HFFc6 (cell line): ENCODE results near the gene SCYGR5. TPM values are rescaled to one million over a fixed set of nuclear protein-coding genes. Genes with fewer than 3 reads are reported as not detected.

ENCODE experiments used
- DNase-seq: peaks from one replicate; pipeline ENCODE4 v3.0.0-alpha.2; 2018
- H3K27ac Mint-ChIP-seq: 2 replicates; pipeline ENCODE4 v1.8.0; 2020; ENCODE audit warnings: mild to moderate bottlenecking, mixed read lengths
- H3K27me3 Mint-ChIP-seq: 2 replicates; pipeline ENCODE4 v1.8.0; 2021; ENCODE audit warnings: mild to moderate bottlenecking, moderate library complexity, mixed read lengths; ENCODE audit not compliant: insufficient read depth
- H3K36me3 Mint-ChIP-seq: 2 replicates; pipeline ENCODE4 v1.8.0; 2021; ENCODE audit warnings: low read depth, mixed read lengths
- H3K4me1 Mint-ChIP-seq: 2 replicates; pipeline ENCODE4 v1.8.0; 2020; ENCODE audit warnings: low read depth, mixed read lengths
- H3K4me3 Mint-ChIP-seq: 2 replicates; pipeline ENCODE4 v1.8.0; 2020; ENCODE audit warnings: mild to moderate bottlenecking, moderate library complexity, mixed read lengths
- H3K9me3 Mint-ChIP-seq: 2 replicates; pipeline ENCODE4 v1.8.0; 2020; ENCODE audit warnings: mild to moderate bottlenecking, mixed read lengths
- total RNA-seq, 6 experiments: library from RNA; stranded (reverse); fragmentation: NEBNext Ultra II Directional; extraction: Animal tissue kit (Norgen Biotek cat#: 25700); gene quantifications; 2 replicates in 1 of 6; 3 replicates in 5 of 6; pipeline ENCODE4 v1.2.3, GENCODE V29; 2021
- TF ChIP-seq, protein P1 (sequence below): fragments of 200-600 bp; sonication (generic); IDR thresholded peaks from 2 replicates; pipeline ENCODE4 v1.5.0; 2021; ENCODE audit warnings: antibody characterized with exemption, mild to moderate bottlenecking

SCYGR5 gene
- total RNA-seq, 6 experiments from 2014 or later = not detected

- TF ChIP-seq, protein P1, sequence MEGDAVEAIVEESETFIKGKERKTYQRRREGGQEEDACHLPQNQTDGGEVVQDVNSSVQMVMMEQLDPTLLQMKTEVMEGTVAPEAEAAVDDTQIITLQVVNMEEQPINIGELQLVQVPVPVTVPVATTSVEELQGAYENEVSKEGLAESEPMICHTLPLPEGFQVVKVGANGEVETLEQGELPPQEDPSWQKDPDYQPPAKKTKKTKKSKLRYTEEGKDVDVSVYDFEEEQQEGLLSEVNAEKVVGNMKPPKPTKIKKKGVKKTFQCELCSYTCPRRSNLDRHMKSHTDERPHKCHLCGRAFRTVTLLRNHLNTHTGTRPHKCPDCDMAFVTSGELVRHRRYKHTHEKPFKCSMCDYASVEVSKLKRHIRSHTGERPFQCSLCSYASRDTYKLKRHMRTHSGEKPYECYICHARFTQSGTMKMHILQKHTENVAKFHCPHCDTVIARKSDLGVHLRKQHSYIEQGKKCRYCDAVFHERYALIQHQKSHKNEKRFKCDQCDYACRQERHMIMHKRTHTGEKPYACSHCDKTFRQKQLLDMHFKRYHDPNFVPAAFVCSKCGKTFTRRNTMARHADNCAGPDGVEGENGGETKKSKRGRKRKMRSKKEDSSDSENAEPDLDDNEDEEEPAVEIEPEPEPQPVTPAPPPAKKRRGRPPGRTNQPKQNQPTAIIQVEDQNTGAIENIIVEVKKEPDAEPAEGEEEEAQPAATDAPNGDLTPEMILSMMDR = no peak
- Mint-ChIP-seq H3K4me1 (peaks cover 15% of the 10 kb centered on the region), H3K27ac (no peak overlapping the region), H3K9me3 (no peaks in the 10 kb centered on the region), H3K36me3 (no peaks in the 10 kb centered on the region), H3K4me3 (no peak overlapping the region), H3K27me3 (peaks cover 8% of the 10 kb centered on the region)
- DNase-seq = peak; percentile 42
Observed at GRCh38 chr2:227703280-227703732, 36.7 kb downstream of the SCYGR5 start.

DNA sequence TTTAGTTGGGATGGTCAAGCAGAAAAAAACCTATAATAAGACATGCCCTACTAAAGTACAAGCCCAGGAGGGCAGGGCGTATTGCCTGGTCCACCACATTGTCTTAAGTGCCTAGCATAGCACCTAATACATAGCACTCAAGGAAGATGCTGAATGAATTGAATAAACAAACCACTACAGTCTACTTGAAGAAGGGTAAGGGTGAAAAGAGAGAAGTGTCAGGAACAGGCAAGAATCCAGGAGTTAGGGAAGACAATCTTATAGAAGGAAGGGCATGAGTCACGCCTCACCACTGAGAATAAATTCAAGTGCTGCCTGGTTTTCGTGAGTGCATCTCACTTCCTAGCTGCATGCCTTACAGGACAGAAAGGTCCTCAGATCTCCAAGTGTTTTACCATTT, 37.4 kb downstream of the SCYGR5 start:
- Mint-ChIP-seq H3K36me3 (no peaks in the 10 kb centered on the region), H3K27ac (no peak overlapping the region), H3K27me3 (peaks cover 8% of the 10 kb centered on the region), H3K9me3 (no peaks in the 10 kb centered on the region), H3K4me1 (peaks cover 15% of the 10 kb centered on the region), H3K4me3 (no peak overlapping the region)
- TF ChIP-seq, protein P1 = no peak
- peak; percentile 19 for DNase-seq

GRCh38 chr2:227706859-227707258, 40.3 kb downstream of the SCYGR5 start:
- no peak overlapping the region for H3K4me3 Mint-ChIP-seq

GRCh38 chr2:227707390-227707789, 40.8 kb downstream of the SCYGR5 start:
- H3K27ac Mint-ChIP-seq = no peak overlapping the region
- TF ChIP-seq, protein P1 = no peak
- no peaks in the 10 kb centered on the region for H3K9me3 Mint-ChIP-seq
- H3K36me3 Mint-ChIP-seq = no peaks in the 10 kb centered on the region
- peaks cover 15% of the 10 kb centered on the region for H3K4me1 Mint-ChIP-seq
- H3K27me3 Mint-ChIP-seq = peaks cover 17% of the 10 kb centered on the region
- H3K4me3 Mint-ChIP-seq = no peak overlapping the region
- DNase-seq = no peak

More at GRCh38 chr2:227706859-227707258, 40.3 kb downstream of the SCYGR5 start:
- Mint-ChIP-seq H3K4me1 (peaks cover 15% of the 10 kb centered on the region), H3K9me3 (no peaks in the 10 kb centered on the region), H3K27me3 (peaks cover 17% of the 10 kb centered on the region), H3K27ac (no peak overlapping the region), H3K36me3 (no peaks in the 10 kb centered on the region)
- DNase-seq = no peak
- TF ChIP-seq, protein P1 = no peak

GRCh38 chr2:227710986-227711385, 44.4 kb downstream of the SCYGR5 start:
- no peak overlapping the region for H3K27ac Mint-ChIP-seq
- no peaks in the 10 kb centered on the region for H3K4me1 Mint-ChIP-seq
- TF ChIP-seq, protein P1 = no peak
- DNase-seq = no peak
- no peaks in the 10 kb centered on the region for H3K36me3 Mint-ChIP-seq
- peaks cover 15% of the 10 kb centered on the region for H3K27me3 Mint-ChIP-seq
- no peaks in the 10 kb centered on the region for H3K9me3 Mint-ChIP-seq
- H3K4me3 Mint-ChIP-seq = no peak overlapping the region

DNA sequence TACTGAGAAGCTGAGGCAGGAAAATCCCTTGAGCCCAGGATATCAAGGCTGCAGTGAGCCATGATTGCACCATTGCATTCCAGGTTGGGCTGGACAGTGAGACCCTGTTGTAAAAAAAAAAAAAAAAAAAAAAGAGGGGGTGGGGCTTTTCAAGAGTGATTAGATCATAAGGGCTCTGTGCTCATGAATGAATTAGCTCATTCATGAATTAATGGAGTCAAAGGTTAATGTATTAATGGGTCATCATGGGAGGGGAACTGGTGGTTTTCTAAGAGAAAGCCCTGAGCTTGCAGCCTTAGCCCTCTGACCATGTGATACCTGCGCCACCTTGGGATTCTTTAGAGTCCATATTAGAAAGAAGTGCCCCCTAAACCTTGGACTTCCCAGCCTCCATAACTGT, 46.7 kb downstream of the SCYGR5 start:
- H3K27ac Mint-ChIP-seq = no peak overlapping the region
- no peaks in the 10 kb centered on the region for H3K9me3 Mint-ChIP-seq
- DNase-seq = no peak

More for the DNA sequence above, 46.7 kb downstream of the SCYGR5 start:
- TF ChIP-seq, protein P1 = no peak
- peaks cover 21% of the 10 kb centered on the region for H3K27me3 Mint-ChIP-seq
- peaks cover 5% of the 10 kb centered on the region; the same call in 1 of the 2 replicates for H3K4me1 Mint-ChIP-seq
- no peaks in the 10 kb centered on the region for H3K36me3 Mint-ChIP-seq
- no peak overlapping the region for H3K4me3 Mint-ChIP-seq
